HT-29 (cell line): ENCODE data around the gene SERPINI1. TPM values are rescaled to one million over a fixed set of nuclear protein-coding genes. Genes with fewer than 3 reads are reported as not detected.
"Not testable (repeated sequence)": the region's sequence is repeated elsewhere in the genome, so short reads cannot be mapped to it uniquely, and the experiment has no call there.

ENCODE experiments used
- DNase-seq: peaks from one replicate; pipeline ENCODE4 v3.0.0-alpha.2; 2015; ENCODE audit warnings: low spot score
- total RNA-seq: library from RNA; depleted of rRNA; stranded (reverse); fragments of >200 nt; shearing (Covaris generic); gene quantifications from 2 replicates; pipeline ENCODE4 v1.2.3, GENCODE V29; 2014

SERPINI1 gene
- total RNA-seq, 1 experiment from 2014 or later: 0.38 TPM

DNA sequence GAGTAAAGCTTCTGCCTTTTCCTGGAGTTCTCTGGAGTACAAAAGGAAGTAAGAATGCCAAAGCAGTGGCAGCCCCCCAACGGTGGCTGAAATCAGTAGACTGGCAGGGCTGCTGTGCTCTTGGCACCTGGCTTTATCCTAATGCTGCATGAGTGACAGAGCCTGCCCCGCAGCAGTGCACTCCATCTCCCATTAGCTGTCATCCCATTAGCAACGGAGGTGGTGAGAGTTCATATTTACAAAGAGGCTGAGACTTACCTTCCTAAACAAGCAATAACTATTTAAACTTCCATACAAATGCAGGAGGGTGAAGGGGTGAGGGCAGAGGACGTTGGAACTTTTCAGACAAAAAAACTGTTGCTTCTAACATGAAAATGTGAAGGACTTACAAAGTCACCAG, 51.9 kb downstream of the SERPINI1 start:
- DNase-seq: no peak

DNA sequence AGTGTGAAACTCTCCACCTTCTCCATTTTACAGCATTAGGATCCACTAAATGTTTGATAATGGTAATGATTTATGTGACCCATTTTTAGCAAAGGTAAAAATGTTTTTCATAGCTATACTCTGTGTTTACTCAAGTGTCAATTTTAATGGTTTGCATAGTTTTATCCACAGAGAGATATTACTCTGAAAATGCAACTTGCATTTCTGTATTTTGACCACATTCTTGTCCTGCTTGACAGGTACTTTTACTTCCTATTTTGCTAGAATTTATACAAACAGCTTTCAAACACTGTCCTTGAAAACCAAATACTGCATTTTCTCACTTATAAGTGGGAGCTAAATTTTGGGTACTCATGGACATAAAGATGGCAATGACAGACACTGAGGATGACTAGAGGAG, 62.9 kb downstream of the SERPINI1 start:
- DNase-seq: no peak

DNA sequence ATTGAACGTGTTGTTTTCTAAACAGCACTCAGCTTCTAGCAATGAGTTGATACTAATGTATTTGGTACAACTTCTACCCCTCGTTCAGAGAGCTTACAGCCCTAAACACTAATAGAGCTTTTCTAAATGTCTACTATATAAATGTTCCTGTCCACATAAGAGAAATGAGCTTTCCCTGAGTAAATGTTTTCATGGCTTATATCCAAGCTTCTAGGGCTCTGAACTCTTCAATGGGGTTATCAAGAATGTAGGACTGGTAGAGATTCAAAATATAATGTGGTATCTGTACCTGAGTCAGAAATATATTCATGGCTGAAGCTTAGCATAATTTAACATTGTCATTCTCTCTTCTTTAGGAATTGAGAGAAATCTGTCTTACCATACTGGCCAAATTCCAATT, 73.4 kb downstream of the SERPINI1 start:
- no peak for DNase-seq

DNA sequence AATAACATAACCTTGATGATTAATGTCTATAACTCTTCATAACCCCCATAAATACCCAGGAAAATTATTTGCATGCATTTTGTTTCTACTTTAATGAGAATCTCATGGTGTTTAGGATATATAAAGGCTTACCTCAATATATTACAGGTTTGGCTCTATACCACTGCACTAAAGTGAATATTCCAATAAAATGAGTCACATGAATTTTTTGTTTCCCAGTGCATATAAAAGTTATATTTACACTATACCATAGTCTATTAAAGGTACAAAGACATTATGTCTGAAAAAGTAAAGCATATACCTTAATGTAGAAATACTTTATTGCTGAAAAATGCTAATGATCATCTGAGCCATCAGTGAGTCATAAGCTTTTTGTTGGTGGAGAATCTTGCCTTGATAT, 74.7 kb downstream of the SERPINI1 start:
- DNase-seq: no peak

DNA sequence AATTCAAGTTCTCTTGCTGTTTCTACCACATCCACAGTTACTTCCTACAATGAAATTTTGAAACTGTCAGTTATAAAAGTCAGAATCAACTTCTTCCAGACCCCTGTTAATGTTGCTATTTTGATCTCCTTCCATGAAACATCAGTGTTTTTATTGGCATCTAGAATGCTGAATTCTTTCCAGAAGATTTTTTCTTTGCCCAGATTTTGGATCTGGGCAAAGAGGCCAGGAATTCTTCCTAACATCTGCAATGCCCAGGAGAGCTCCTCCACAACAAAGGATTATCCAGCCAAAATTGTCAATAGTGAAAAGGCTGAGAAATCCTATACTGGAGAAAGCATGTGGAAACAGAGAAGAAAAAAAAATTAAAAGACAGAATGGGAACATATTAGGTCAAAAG, 75.5 kb downstream of the SERPINI1 start:
- DNase-seq: no peak

DNA sequence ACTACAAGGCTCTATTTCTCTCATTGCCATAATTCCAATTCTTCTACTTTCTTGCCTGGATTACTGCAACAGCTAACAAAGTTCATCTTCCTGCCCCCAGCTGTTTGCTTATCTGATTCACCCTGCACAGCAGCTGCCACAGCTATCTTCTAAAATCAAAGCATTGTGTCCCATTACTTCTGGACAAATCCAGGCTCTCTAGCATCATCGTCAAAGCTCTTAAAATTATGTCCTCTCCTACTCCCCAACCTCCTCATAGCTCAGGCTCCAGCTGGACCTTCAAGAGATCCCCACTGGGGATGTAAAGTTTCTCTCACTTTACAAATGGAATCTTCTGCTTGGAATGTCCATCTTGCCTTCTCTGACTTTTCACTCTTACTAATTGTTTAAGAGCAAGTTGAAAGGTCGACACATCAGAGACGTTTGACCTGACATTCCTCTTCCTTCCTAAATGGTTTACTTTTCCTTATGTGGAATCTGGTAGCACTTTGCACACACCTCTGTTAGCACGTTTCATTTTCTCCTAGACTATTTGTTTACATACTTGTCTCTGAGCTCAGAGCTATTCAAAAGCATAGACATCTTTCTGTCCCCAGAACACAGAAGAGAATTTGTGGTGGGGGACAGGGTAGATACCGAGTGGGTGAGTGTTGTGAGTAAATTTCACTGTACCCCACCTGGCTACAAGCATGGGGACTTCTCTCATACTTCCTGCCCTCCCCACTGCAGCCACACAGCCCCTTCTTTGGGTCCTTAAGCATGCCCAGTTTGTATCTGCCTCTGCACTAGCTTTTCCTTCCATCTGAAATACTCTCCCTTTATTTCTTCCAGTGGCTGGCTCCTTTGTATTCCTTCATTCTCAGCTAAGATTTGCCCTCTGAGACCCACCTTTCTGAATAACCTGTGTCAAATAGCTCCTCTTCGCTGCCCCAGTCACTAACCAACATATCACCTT, 77.9 kb downstream of the SERPINI1 start:
- DNase-seq: no peak

DNA sequence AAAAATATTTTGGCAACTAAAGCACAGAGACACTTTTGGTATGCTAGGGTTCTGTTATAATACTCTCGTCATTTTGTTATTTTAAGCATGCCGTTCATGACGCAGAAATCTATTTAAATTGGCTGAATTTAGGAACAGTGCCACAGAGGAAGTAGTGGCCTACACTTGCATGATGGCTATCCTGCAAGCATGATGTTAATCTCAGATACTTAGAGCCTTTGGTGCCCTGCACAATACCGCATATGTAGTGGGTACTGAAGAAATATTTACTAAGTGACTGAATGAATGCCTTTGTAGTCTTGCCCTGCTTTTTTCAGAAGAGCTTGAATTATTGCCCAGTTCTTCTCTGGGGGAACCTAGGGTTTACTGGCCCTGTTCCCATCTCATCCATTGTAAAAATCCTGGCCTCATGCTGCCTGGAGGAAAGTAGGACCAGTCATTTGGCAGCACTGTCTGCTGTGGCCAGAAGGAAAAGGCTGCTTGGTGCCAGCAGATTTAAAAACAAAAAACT, 79.0 kb downstream of the SERPINI1 start:
- no peak for DNase-seq

DNA sequence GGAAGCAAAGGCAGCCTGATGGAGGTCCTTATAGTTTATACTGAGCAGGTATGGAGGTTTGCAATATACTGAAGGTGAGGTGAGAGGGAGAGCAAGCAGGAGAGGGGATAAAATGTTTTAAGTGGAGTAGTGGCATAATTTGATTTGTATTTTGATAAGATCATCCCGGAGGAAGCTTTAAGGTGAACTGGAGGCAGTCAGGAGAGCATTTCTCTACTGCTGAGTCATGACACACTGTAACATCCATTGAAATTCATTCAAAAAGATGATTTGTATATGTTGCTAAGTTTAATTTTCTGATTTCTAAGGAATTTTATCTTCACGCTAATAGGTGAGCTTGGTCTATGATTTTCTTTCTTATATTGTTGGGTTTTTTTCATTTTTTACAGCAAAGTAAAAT, 81.4 kb downstream of the SERPINI1 start:
- no peak for DNase-seq

DNA sequence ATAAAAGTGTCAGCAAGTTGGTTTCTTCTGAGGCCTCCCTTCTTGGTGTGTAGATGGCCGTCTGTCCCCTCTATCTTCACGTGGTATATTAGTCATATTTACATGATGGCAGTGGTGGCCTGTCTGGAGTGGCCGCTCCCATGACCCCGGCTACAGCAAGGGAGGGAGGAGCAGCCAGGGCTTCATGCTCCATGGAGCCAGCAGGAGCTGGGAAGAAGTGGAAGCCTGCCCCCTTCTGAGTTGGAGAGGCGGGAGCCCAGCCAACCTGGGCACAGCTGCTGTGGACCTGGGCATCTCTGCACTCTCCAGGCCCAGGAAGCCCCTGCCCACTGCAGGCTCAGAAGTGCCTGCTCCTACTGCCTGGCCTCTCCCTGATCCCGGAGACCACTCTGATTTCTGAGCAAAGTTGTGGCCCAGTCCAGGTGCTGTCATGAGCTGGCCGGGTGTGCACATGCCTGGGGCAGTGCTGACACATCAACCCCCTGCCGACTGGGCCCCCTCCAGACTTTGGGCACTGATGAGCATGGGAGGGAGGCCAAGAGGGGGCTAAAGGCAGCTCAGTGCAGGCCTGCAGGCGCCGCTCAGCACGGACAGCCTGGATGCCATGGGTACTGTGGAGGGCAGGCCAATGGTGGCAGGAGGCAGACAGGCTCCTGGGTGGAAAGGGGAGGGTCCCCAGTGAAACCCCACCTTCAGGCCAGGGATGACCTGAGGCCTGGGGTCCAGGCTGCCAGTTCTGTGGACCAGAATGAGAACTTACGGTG, 84.8 kb downstream of the SERPINI1 start:
- DNase-seq: no peak

DNA sequence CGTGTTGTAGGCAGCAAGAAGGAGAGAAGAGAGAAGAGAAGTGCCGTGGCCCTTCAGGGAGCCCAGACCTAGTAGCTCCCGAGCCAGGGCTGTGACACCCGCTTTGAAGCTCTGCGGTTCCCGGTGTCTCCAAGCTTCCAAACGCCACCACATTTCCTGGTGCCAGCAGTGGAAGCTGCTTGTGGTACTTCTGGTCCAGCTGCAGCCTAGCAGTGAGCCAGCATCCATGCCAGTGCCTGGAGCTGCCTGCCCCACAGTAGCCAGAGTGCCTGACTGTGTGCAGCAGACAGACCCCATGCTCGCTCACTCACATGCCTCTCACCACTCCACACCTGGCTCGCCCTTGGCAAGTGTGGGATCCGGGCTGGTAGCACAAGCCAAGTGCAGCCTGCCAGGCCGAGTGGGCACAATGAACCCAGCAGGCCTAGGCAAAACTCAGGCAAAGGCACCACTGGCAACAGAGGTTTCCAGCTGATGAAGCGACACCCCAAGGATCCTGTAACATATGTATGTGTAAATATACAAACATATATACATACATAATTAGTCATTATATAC, 85.8 kb downstream of the SERPINI1 start:
- DNase-seq: no peak

DNA sequence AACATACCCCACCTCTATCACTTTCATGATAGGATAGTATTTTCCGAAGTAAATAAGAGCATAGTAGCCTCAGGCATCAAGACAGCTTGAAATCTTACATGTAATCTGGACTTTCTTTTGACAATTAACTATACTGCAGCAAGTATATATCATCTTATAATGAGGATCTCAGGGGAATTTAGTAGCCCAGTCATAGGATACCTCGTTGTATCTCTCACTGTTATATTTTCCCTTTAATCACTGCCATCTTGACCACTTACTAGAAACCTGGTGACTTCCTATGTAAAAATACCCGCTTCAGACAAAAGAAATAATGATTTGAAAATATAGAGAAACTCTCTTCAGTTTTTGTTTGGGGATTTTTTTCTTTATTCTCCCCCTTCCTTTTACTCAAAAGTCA, 88.2 kb downstream of the SERPINI1 start:
- no peak for DNase-seq

DNA sequence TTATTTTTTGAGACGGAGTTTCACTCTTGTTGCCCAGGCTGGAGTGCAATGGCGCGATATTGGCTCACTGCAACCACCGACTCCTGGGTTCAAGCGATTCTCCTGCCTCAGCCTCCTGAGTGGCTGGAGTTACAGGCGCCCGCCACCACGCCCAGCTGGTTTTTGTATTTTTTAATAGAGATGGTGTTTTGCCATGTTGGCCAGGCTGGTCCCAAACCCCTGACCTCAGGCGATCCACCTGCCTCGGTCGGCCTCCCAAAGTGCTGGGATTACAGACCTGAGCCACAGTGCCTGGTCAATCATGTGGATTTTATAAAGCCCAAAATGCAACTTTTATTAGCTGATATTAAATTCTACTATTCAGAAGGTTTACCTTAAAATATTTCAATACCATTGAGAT, 92.1 kb downstream of the SERPINI1 start:
- DNase-seq: not testable (repeated sequence)

DNA sequence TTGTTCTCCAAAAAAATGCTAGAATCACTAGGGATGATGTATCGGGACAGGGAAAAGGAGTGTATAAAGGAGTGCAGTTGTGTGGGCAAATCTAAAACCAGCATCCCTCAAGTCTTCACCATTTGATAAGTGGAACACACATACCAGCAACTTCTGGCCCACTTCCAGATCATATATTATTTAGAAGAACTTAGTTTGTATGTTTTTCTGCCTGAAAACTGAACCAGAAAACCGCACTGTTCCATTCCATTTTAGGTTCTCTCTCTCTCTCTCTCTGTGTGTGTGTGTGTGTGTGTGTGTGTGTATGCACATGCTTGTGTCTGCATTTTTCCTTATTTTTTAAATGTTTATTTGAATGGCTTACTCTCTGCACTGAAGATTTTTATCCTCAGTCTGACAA, 93.5 kb downstream of the SERPINI1 start:
- DNase-seq: no peak

DNA sequence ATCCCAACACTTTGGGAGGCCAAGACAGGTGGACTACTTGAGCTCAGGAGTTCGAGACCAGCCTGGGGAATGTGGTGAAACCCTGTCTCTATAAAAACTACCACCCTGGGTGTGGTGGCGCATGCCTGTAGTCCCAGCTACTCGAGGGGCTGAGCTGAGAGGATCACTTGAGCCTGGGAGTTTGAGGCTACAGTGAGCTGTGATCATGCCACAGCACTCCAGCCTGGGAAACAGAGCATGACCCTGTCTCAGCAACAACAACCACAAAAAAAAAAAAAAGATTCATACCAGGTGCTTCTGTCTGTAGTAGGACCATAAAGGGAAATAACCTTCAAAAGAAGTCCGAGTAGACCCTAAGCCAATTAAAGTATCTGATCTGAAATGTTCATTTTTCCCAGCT, 94.5 kb downstream of the SERPINI1 start:
- DNase-seq: no peak

DNA sequence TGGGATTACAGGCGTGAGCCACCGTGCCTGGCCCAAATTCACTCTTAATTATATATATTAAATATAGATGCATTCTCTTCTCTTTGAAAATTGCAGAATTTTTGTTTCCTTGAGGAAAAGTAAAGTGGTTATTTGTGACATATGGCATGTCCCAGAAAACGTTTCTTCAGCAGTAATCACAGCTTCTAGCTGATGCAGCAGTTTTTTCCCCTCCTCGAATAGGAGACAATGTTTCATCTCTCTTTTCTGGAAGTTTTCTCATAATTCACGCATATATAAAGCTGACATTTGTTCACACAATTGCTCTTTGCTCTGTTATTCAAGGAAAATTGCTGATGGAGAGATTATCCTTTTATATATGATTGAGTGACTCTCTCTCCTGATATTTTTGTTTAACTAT, 99.8 kb downstream of the SERPINI1 start:
- DNase-seq: no peak

DNA sequence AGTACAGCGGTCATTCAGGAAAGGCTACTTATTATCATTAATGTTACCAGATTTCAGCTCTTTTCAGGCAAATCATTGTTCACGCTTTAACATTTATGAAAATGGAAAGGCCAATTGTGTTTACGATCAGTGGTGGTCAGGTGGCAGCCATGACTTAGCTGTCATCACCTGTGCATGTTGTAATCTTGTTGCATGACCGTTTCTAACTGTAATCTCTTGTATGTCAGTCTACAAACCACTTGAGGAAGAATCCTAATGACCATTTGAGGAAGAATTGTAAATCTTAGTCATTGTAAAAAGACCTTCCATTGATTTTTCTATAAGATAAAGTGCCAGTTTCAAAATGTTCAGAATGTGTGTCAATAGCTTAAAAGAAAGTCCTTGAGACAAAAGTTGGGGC, 100.4 kb downstream of the SERPINI1 start:
- no peak for DNase-seq

DNA sequence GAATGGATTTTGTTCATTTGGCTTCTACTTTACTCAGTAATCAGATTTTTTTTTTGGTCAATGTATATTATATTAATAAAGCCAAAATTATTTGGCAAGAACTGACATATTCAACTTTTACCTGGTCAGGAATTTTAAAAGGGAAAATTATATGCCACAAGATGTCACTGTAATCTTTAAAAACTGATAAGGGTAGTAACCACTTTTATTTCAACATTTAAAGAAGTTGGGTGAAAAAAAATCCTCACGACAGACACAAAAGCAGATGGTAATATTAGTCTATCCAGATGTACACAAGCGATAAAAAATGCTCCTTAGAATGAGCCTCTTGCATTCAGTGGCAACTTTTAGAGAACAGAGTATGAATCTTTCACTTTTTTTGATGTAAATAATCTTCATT, 101.9 kb downstream of the SERPINI1 start:
- DNase-seq: peak; percentile 11

DNA sequence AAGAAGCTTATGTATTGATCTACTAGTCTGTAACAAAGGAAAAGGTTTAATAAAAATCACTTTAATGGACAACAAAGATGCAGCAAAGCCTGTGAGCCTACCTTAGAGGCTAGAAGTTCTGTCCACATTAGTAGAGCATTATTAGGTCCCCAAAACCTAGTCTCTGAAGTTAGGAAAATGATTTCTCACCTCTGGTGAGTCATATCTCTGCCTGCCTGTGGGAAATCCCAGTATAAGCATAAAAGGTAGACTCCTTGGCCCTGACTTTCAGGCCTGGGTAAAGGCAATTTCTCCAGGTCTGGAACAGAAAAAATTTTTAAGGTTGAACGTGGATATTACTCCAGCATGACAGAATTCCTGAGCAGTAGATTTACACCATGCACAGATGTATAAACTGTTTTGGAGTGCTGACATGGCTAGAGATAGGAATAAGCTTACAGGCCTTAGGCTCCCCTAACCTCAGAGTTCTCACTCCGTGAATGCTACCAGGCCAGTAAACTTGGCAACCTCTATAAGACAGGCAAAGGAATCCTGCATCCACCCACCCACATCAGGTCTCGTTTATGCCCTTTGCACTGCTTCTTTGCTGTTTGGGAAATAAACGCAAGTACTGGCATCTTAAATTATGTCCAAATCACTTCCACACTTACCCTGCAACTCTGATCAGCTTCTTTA, 104.1 kb downstream of the SERPINI1 start:
- DNase-seq: no peak

DNA sequence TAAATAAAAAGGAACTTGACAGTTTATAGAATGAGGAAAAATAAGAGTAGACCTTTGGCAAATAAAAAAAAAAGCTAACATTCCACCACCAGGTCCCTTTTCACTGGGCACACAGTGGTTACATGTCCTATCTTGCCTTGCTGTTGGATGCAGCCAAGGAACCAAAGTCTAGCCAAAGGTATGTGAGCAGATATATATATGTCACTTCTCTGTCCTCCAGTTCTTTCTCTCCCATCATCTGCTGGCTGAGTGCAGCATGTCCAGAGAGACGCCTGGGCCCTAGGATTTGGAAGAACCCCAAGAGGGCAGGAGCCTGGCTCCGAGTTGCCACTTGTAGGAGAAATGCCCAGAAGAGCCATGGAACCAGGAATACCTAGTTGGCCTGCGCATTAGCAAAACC, 104.7 kb downstream of the SERPINI1 start:
- DNase-seq: no peak

DNA sequence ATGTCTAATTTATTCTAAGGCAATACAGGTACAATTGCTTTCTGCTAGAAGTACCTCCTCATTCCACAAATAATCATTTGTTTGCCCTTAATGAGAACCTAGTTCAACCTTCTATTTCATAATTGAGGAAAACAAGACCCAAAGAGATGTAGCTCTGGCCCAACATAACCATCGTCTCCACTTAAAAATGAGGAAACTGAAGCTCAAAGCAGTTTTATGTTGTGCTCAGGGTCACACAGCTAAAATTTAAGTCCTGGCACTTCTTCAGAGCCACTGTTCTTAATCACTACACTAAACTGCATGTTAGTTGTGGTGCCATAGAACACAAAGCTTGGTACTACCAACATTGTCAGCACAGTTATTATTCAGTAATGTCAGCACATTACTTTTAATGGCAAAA, 108.0 kb downstream of the SERPINI1 start:
- no peak for DNase-seq

DNA sequence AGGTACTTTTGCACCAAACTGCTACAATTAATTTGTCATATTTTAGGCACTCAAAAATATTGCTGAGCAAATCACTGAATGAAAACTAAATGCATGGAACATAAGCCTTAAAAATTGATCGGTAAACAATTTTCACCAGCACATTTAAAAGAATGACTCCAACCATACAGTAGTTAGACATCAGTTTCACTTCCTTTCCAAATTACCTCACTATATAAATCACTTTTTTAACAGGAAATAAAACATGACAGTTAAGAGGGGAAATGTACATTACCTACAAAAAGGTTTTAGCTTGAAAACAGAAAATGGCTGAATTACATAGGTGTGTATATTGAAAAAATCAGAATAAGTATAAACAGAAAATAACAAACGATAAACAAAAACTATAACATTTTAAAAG, 108.4 kb downstream of the SERPINI1 start:
- no peak for DNase-seq

DNA sequence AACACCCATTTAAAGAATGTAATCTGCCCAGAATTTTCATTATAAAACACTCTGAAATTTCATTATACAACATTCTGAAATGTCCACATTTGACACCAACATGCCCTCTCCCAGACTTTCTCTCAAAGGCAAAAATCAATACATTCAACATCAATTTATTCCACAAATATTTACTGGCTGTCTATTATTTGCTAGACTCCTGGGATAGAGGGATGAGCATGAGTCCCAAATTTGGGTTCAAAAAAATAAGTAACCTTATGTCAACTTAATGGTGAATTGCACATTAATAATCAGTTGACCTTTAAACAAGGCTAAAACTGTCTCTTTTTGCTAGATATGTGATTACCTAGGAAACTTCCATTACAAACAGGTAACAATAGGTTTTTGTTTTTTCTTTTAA, 109.0 kb downstream of the SERPINI1 start:
- DNase-seq: no peak
